Upper lobe of left lung (tissue), 6 donors: ENCODE measurements around the gene PFKL. TPM values are rescaled to one million over a fixed set of nuclear protein-coding genes. Genes with fewer than 3 reads are reported as not detected.
A peak's percentile ranks its signal among the peaks of the same experiment; 100 is the strongest.
"Not testable (repeated sequence)": the region's sequence is repeated elsewhere in the genome, so short reads cannot be mapped to it uniquely, and the experiment has no call there.

Experiments
- ATAC-seq, 2 donors: fragments of 200-7000 bp; cut with Tn5 transposase; one replicate each; pipeline ENCODE4 v1.9.1; 2022; ENCODE audit warnings: mild to moderate bottlenecking in 2 of 2, moderate library complexity in 2 of 2; ENCODE audit not compliant: low FRiP score in 2 of 2
- DNase-seq, 2 donors: peaks; one replicate each; pipeline ENCODE4 v3.0.0-alpha.2; 2019 to 2020
- H3K27ac ChIP-seq, 4 donors: fragments of 200-600 bp; sonication (generic); one replicate each; pipeline ENCODE4 v1.5.1; 2016 to 2019
- H3K27me3 ChIP-seq, 4 donors: fragments of 200-600 bp; sonication (generic); one replicate each; pipeline ENCODE4 v1.5.1; 2017 to 2019
- H3K36me3 ChIP-seq, 4 donors: fragments of 200-600 bp; sonication (generic); one replicate each; pipeline ENCODE4 v1.5.1; 2016 to 2019
- H3K4me1 ChIP-seq, 4 donors: fragments of 200-600 bp; sonication (generic); one replicate each; pipeline ENCODE4 v1.5.1; 2018 to 2019
- H3K4me3 ChIP-seq, 4 donors: fragments of 200-600 bp; sonication (generic); one replicate each; pipeline ENCODE4 v1.5.1; 2017 to 2019; ENCODE audit warnings: mild to moderate bottlenecking in 2 of 4, moderate library complexity in 1 of 4
- H3K9me3 ChIP-seq, 4 donors: fragments of 200-600 bp; sonication (generic); one replicate each; pipeline ENCODE4 v1.5.1; 2018 to 2019
- EP300 ChIP-seq, 4 donors: sonication (generic); formaldehyde crosslinking; IDR thresholded peaks; one replicate each; pipeline ENCODE4 v1.5.1; 2017; ENCODE audit warnings: antibody characterized with exemption in 4 of 4, control low read depth in 2 of 4
- POLR2A ChIP-seq, 4 donors: fragments of 450-650 bp; IDR thresholded peaks; one replicate each; pipeline ENCODE4 v1.5.1; 2016 to 2017; ENCODE audit warnings: antibody characterized with exemption in 4 of 4, mild to moderate bottlenecking in 2 of 4
- POLR2AphosphoS5 ChIP-seq, 2 donors: sonication (generic); formaldehyde crosslinking; IDR thresholded peaks; one replicate each; pipeline ENCODE4 v1.5.1; 2017; ENCODE audit warnings: antibody characterized with exemption in 2 of 2
- WGBS, 2 donors: methylation state at CpG; one replicate each; pipeline ENCODE4 v1.1.5; 2017 to 2018; 5-methylcytosine and 5-hydroxymethylcytosine counted together
- total RNA-seq, 6 donors: library from RNA; depleted of rRNA in 4 of 6; stranded (reverse); fragments of >200 nt in 4 of 6; gene quantifications; one replicate each; pipeline versions ENCODE4 v1.1.0 to v1.2.1, GENCODE V29; 2016 to 2021
- TF ChIP-seq, protein P1 (sequence below), 6 experiments: fragments of 450-650 bp in 4 of 6; fragments of 200-600 bp in 2 of 6; sonication (generic) in 2 of 6; IDR thresholded peaks; one replicate each; pipeline ENCODE4 v1.5.1; 2016 to 2019; ENCODE audit warnings: antibody characterized with exemption in 6 of 6
- donor health status: DM: no; HTN: no; CAD: no; lungs with moderate emphysema.
- donor health status: DM: no; HTN: yes; CAD: no; lungs with severe emphysema.

PFKL gene
- total RNA-seq, 6 donors from 2014 or later = 69.8 to 157 (median 135) TPM

- H3K36me3 ChIP-seq = no peaks in the 10 kb centered on the region
- H3K4me1 ChIP-seq = peaks cover 0 to 27% (median 19%) of the 10 kb centered on the region in 4 donors
- no peak overlapping the region for H3K27ac ChIP-seq
- H3K27me3 ChIP-seq = peaks cover 0 to 3% (median under 1%) of the 10 kb centered on the region in 4 donors
- TF ChIP-seq POLR2A (IDR thresholded peaks at IDR 0.05) = no peak
- TF ChIP-seq EP300 (IDR thresholded peaks at IDR 0.05) = no peak
- H3K9me3 ChIP-seq = no peaks in the 10 kb centered on the region
- ATAC-seq = no peak
- no peak for DNase-seq
- no peak overlapping the region for H3K4me3 ChIP-seq
- 88 to 91% methylated on average over 11 of the region's 11 CpGs for WGBS, 2 donors
Measured at GRCh38 chr21:44356160-44356559, 56.3 kb downstream of the PFKL start.

DNA sequence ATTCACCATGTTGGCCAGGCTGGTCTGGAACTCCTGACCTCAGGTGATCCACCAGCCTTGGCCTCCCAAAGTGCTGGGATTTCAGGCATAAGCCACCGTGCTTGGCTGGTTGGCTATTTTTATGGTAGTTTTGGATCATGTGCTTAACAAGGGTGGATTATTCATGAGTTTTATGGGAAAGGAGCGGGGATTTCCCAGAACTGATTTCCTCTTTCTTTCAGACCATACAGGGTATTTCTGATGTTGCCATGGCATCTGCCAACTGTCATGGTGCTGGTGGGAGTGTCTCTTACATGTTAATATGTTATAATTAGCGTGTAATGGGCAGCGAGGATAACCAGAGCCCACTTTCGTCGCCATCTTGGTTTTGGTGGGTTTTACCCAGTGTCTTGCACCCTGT, 56.8 kb downstream of the PFKL start:
- ATAC-seq (no peak), DNase-seq (no peak)
- H3K9me3 ChIP-seq = no peaks in the 10 kb centered on the region
- H3K36me3 ChIP-seq = no peaks in the 10 kb centered on the region
- no peak overlapping the region for H3K4me3 ChIP-seq
- H3K27me3 ChIP-seq = no peaks in the 10 kb centered on the region
- 84 to 85% methylated on average over 6 of the region's 6 CpGs for WGBS, 2 donors
- H3K27ac ChIP-seq = no peak overlapping the region
- peaks cover 0 to 22% (median 19%) of the 10 kb centered on the region in 4 donors for H3K4me1 ChIP-seq
- TF ChIP-seq POLR2AphosphoS5 (IDR thresholded peaks at IDR 0.05) = no peak
- TF ChIP-seq, protein P1, sequence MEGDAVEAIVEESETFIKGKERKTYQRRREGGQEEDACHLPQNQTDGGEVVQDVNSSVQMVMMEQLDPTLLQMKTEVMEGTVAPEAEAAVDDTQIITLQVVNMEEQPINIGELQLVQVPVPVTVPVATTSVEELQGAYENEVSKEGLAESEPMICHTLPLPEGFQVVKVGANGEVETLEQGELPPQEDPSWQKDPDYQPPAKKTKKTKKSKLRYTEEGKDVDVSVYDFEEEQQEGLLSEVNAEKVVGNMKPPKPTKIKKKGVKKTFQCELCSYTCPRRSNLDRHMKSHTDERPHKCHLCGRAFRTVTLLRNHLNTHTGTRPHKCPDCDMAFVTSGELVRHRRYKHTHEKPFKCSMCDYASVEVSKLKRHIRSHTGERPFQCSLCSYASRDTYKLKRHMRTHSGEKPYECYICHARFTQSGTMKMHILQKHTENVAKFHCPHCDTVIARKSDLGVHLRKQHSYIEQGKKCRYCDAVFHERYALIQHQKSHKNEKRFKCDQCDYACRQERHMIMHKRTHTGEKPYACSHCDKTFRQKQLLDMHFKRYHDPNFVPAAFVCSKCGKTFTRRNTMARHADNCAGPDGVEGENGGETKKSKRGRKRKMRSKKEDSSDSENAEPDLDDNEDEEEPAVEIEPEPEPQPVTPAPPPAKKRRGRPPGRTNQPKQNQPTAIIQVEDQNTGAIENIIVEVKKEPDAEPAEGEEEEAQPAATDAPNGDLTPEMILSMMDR (IDR thresholded peaks at IDR 0.05) = no peak
- no peak for TF ChIP-seq EP300 (IDR thresholded peaks at IDR 0.05)
- no peak for TF ChIP-seq POLR2A (IDR thresholded peaks at IDR 0.05)

- TF ChIP-seq, protein P1 (IDR thresholded peaks at IDR 0.05) = no peak
- TF ChIP-seq POLR2AphosphoS5 (IDR thresholded peaks at IDR 0.05) (no peak), EP300 (IDR thresholded peaks at IDR 0.05) (no peak), POLR2A (IDR thresholded peaks at IDR 0.05) (no peak)
- ATAC-seq = no peak
- Histone ChIP-seq H3K27me3 (no peaks in the 10 kb centered on the region), H3K36me3 (no peaks in the 10 kb centered on the region), H3K27ac (no peak overlapping the region), H3K4me1 (peaks cover 0 to 19% (median 16%) of the 10 kb centered on the region in 4 donors), H3K4me3 (no peak overlapping the region), H3K9me3 (no peaks in the 10 kb centered on the region)
- WGBS, 2 donors = 86 to 90% methylated on average over 8 to 21 of the region's 21 CpGs
- no peak for DNase-seq
Measured at GRCh38 chr21:44357064-44357837, 57.4 kb downstream of the PFKL start.

DNA sequence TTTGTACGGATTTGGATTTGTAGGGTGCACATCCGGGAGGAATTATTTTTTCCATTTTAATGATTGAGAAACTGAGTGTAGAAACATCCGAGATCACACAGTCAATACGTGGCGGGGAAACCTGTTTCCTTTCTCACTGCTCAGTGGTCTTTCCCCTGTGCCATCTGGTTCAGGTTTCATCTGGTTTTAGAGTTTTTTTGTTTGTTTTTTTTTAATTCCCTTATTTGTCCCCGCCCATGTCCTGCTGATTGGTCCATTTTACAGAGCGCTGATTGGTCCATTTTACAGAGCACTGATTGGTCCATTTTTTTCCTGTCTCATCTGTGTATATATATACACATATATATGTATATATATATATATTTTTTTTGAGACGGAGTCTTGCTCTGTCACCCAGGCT, 59.5 kb downstream of the PFKL start:
- TF ChIP-seq, protein P1 (IDR thresholded peaks at IDR 0.05) = no peak
- TF ChIP-seq POLR2A (IDR thresholded peaks at IDR 0.05) (no peak), EP300 (IDR thresholded peaks at IDR 0.05) (no peak), POLR2AphosphoS5 (IDR thresholded peaks at IDR 0.05) (no peak)
- peaks cover 0 to 6% (median 0%) of the 10 kb centered on the region in 4 donors for H3K4me1 ChIP-seq
- DNase-seq (no peak), ATAC-seq (no peak)
- no peaks in the 10 kb centered on the region for H3K27me3 ChIP-seq
- H3K9me3 ChIP-seq = peaks cover 0 to 5% (median 0%) of the 10 kb centered on the region in 4 donors
- no peak overlapping the region for H3K27ac ChIP-seq
- WGBS, 2 donors = 67 to 79% methylated on average over 8 of the region's 8 CpGs
- H3K36me3 ChIP-seq = no peaks in the 10 kb centered on the region
- no peak overlapping the region for H3K4me3 ChIP-seq

- TF ChIP-seq EP300 (IDR thresholded peaks at IDR 0.05) (no peak), POLR2AphosphoS5 (IDR thresholded peaks at IDR 0.05) (no peak), POLR2A (IDR thresholded peaks at IDR 0.05) (no peak)
- TF ChIP-seq, protein P1 (IDR thresholded peaks at IDR 0.05) = no peak
- Histone ChIP-seq H3K4me3 (no peak overlapping the region), H3K27ac (peak overlapping the region in 1 of 4 donors; percentile 41), H3K27me3 (no peaks in the 10 kb centered on the region), H3K4me1 (no peaks in the 10 kb centered on the region), H3K9me3 (peaks cover 0 to 5% (median 0%) of the 10 kb centered on the region in 4 donors), H3K36me3 (no peaks in the 10 kb centered on the region)
- DNase-seq (peak in 1 of 2 donors; percentile 61), ATAC-seq (peak; percentile 46 to 55)
- WGBS, 2 donors = 38 to 54% methylated on average over 8 of the region's 8 CpGs
Measured at GRCh38 chr21:44360159-44360558, 60.3 kb downstream of the PFKL start.

DNA sequence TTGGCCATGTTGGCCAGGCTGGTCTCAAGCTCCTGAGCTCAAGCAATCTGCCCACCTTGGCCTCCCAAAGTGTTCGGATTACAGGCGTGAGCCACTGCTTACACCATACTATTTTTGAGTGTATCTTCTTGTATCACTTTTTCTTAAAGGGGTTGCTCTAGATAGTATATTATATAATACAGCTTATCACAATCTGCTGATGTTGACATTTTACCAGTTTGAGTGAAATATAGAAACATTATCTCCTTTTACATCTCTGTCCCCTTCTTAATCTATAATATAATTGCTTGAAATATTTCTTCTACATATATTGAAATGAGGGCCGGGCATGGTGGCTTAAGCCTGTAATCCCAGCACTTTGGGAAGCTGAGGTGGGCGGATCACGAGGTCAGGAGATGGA, 62.0 kb downstream of the PFKL start:
- not testable (repeated sequence) for DNase-seq, H3K27me3 ChIP-seq, H3K4me1 ChIP-seq, ATAC-seq, H3K4me3 ChIP-seq, H3K9me3 ChIP-seq, H3K27ac ChIP-seq, H3K36me3 ChIP-seq
- WGBS, 2 donors = 91 to 95% methylated on average over 5 of the region's 5 CpGs
